Ishikawa (cell line): Measurements from ENCODE around the gene ANK2.

ENCODE experiments used
- CEBPB ChIP-seq: IDR thresholded peaks from 2 replicates; pipeline ENCODE4 v1.6.1; 2012
- CREB1 ChIP-seq: IDR thresholded peaks from 2 replicates; pipeline ENCODE4 v1.6.1; 2012; ENCODE audit warnings: low read depth
- EP300 ChIP-seq: IDR thresholded peaks from 2 replicates; pipeline ENCODE4 v1.6.1; 2012; ENCODE audit warnings: borderline replicate concordance
- FOXM1 ChIP-seq: IDR thresholded peaks from 2 replicates; pipeline ENCODE4 v1.6.1; 2012; ENCODE audit warnings: low read depth, borderline replicate concordance
- NFIC ChIP-seq: IDR thresholded peaks from 2 replicates; pipeline ENCODE4 v1.6.1; 2012
- RAD21 ChIP-seq: IDR thresholded peaks from 2 replicates; pipeline ENCODE4 v1.6.1; 2012; ENCODE audit warnings: low read depth
- TAF1 ChIP-seq: IDR thresholded peaks from 2 replicates; pipeline ENCODE4 v1.6.1; 2012; ENCODE audit warnings: low read depth, mild to moderate bottlenecking
- TCF12 ChIP-seq: IDR thresholded peaks from 2 replicates; pipeline ENCODE4 v1.6.1; 2012; ENCODE audit warnings: low read depth
- TF ChIP-seq, protein P1 (sequence below): IDR thresholded peaks from 2 replicates; pipeline ENCODE4 v1.6.1; 2012
- TF ChIP-seq, protein P2 (sequence below): IDR thresholded peaks from 2 replicates; pipeline ENCODE4 v1.6.1; 2012; ENCODE audit warnings: low read depth, mild to moderate bottlenecking
- TF ChIP-seq, protein P3 (sequence below): IDR thresholded peaks from 2 replicates; pipeline ENCODE4 v1.6.1; 2012

- TF ChIP-seq, protein P1, sequence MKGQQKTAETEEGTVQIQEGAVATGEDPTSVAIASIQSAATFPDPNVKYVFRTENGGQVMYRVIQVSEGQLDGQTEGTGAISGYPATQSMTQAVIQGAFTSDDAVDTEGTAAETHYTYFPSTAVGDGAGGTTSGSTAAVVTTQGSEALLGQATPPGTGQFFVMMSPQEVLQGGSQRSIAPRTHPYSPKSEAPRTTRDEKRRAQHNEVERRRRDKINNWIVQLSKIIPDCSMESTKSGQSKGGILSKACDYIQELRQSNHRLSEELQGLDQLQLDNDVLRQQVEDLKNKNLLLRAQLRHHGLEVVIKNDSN = no peak
- TF ChIP-seq CEBPB (no peak), CREB1 (no peak), TAF1 (no peak), NFIC (no peak), TCF12 (no peak), EP300 (no peak), RAD21 (no peak), FOXM1 (no peak)
- TF ChIP-seq, protein P2, sequence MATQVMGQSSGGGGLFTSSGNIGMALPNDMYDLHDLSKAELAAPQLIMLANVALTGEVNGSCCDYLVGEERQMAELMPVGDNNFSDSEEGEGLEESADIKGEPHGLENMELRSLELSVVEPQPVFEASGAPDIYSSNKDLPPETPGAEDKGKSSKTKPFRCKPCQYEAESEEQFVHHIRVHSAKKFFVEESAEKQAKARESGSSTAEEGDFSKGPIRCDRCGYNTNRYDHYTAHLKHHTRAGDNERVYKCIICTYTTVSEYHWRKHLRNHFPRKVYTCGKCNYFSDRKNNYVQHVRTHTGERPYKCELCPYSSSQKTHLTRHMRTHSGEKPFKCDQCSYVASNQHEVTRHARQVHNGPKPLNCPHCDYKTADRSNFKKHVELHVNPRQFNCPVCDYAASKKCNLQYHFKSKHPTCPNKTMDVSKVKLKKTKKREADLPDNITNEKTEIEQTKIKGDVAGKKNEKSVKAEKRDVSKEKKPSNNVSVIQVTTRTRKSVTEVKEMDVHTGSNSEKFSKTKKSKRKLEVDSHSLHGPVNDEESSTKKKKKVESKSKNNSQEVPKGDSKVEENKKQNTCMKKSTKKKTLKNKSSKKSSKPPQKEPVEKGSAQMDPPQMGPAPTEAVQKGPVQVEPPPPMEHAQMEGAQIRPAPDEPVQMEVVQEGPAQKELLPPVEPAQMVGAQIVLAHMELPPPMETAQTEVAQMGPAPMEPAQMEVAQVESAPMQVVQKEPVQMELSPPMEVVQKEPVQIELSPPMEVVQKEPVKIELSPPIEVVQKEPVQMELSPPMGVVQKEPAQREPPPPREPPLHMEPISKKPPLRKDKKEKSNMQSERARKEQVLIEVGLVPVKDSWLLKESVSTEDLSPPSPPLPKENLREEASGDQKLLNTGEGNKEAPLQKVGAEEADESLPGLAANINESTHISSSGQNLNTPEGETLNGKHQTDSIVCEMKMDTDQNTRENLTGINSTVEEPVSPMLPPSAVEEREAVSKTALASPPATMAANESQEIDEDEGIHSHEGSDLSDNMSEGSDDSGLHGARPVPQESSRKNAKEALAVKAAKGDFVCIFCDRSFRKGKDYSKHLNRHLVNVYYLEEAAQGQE = no peak
- TF ChIP-seq, protein P3, sequence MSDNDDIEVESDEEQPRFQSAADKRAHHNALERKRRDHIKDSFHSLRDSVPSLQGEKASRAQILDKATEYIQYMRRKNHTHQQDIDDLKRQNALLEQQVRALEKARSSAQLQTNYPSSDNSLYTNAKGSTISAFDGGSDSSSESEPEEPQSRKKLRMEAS = no peak
Measured at GRCh38 chr4:113157086-113157857, 107.8 kb downstream of the ANK2 start.
